ENCODE data around the gene DUSP28.

DUSP28 gene

GRCh38 chr2:240584486-240585031 lies 24.4 kb downstream of the DUSP28 start:
- no peak for ATAC-seq

GRCh38 chr2:240585101-240585500 lies 24.9 kb downstream of the DUSP28 start:
- ATAC-seq = no peak

More at GRCh38 chr2:240584486-240585031, 24.4 kb downstream of the DUSP28 start:
- TF ChIP-seq TOX (CRISPR knock-in tag; IDR thresholded peaks at IDR 0.05; ENCODE audit: borderline replicate concordance) = no peak
- TF ChIP-seq GLIS3 (CRISPR knock-in tag; IDR thresholded peaks at IDR 0.05) = no peak
- no peak for TF ChIP-seq ZC3H10 (CRISPR knock-in tag; IDR thresholded peaks at IDR 0.05)

GRCh38 chr2:240585681-240586197 lies 25.6 kb downstream of the DUSP28 start:
- ATAC-seq = no peak

More at GRCh38 chr2:240585101-240585500, 24.9 kb downstream of the DUSP28 start:
- TF ChIP-seq TSHZ2 (CRISPR knock-in tag; IDR thresholded peaks at IDR 0.05) = no peak
- TF ChIP-seq PPARA (CRISPR knock-in tag; IDR thresholded peaks at IDR 0.05; ENCODE audit: borderline replicate concordance) = no peak

More at GRCh38 chr2:240585681-240586197, 25.6 kb downstream of the DUSP28 start:
- TF ChIP-seq ZNF70 (CRISPR knock-in tag; IDR thresholded peaks at IDR 0.05) (no peak), ZC3H10 (CRISPR knock-in tag; IDR thresholded peaks at IDR 0.05) (no peak), CSDC2 (CRISPR knock-in tag; IDR thresholded peaks at IDR 0.05) (no peak), TCF4 (CRISPR knock-in tag; IDR thresholded peaks at IDR 0.05; ENCODE audit: borderline replicate concordance) (no peak), GLIS3 (CRISPR knock-in tag; IDR thresholded peaks at IDR 0.05) (no peak), TSHZ2 (CRISPR knock-in tag; IDR thresholded peaks at IDR 0.05) (no peak), ZFP3 (CRISPR knock-in tag; IDR thresholded peaks at IDR 0.05) (no peak), ESRRG (CRISPR knock-in tag; IDR thresholded peaks at IDR 0.05) (no peak), TOX (CRISPR knock-in tag; IDR thresholded peaks at IDR 0.05; ENCODE audit: borderline replicate concordance) (no peak), SNAI2 (CRISPR knock-in tag; IDR thresholded peaks at IDR 0.05) (no peak), BACH2 (CRISPR knock-in tag; IDR thresholded peaks at IDR 0.05; ENCODE audit: borderline replicate concordance) (no peak), ISL1 (CRISPR knock-in tag; IDR thresholded peaks at IDR 0.05) (no peak), ZNF565 (CRISPR knock-in tag; conservative IDR thresholded peaks at IDR 0.05; ENCODE audit: low read depth) (no peak), PATZ1 (CRISPR knock-in tag; IDR thresholded peaks at IDR 0.05; ENCODE audit: borderline replicate concordance) (no peak), OSR1 (CRISPR knock-in tag; IDR thresholded peaks at IDR 0.05) (no peak), POU6F1 (CRISPR knock-in tag; IDR thresholded peaks at IDR 0.05; ENCODE audit: borderline replicate concordance, low read depth) (no peak), RARB (CRISPR knock-in tag; IDR thresholded peaks at IDR 0.05) (no peak), CSRNP3 (CRISPR knock-in tag; IDR thresholded peaks at IDR 0.05) (no peak), ZNF8 (CRISPR knock-in tag; IDR thresholded peaks at IDR 0.05) (no peak)
